ENCODE results near the gene RFX3. TPM values are rescaled to one million over a fixed set of nuclear protein-coding genes. Genes with fewer than 3 reads are reported as not detected.
"Not testable (repeated sequence)": the region's sequence is repeated elsewhere in the genome, so short reads cannot be mapped to it uniquely, and the experiment has no call there.

Gene RFX3
- total RNA-seq, 1 donor from 2014 or later = 61.6 TPM

DNA sequence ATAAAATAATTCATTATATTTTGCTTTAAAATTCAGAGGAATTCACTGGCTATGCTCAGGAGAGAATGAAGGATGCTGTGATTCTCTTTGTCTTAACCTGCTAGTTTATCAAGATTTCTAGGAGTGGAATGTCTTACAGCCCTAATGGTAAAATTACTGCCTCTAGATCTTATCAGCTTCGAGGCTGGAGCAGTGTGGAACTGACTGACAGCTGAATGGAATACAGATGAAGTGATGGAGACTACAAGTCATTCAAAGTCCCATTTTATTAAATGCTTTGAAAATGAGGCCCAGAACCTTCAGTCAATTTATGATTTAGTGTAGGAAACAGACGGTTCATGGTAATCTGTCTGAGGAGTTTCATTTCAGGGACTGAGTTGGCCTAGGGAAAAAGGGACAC lies 202.1 kb downstream of the RFX3 start:
- H3K9me3 Mint-ChIP-seq (ENCODE audit: unreplicated experiment) = no peaks in the 10 kb centered on the region
- H3K4me3 Mint-ChIP-seq (ENCODE audit: unreplicated experiment) = no peak overlapping the region
- no peaks in the 10 kb centered on the region for H3K4me1 Mint-ChIP-seq (ENCODE audit: low read depth, unreplicated experiment)
- no peaks in the 10 kb centered on the region for H3K27me3 Mint-ChIP-seq (ENCODE audit: unreplicated experiment)
- no peak for DNase-seq
- no peak overlapping the region for H3K27ac Mint-ChIP-seq (ENCODE audit: unreplicated experiment)
- TF ChIP-seq, protein P1, sequence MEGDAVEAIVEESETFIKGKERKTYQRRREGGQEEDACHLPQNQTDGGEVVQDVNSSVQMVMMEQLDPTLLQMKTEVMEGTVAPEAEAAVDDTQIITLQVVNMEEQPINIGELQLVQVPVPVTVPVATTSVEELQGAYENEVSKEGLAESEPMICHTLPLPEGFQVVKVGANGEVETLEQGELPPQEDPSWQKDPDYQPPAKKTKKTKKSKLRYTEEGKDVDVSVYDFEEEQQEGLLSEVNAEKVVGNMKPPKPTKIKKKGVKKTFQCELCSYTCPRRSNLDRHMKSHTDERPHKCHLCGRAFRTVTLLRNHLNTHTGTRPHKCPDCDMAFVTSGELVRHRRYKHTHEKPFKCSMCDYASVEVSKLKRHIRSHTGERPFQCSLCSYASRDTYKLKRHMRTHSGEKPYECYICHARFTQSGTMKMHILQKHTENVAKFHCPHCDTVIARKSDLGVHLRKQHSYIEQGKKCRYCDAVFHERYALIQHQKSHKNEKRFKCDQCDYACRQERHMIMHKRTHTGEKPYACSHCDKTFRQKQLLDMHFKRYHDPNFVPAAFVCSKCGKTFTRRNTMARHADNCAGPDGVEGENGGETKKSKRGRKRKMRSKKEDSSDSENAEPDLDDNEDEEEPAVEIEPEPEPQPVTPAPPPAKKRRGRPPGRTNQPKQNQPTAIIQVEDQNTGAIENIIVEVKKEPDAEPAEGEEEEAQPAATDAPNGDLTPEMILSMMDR (IDR thresholded peaks at IDR 0.05; ENCODE audit: partially characterized antibody, unreplicated experiment) = no peak
- H3K36me3 Mint-ChIP-seq (ENCODE audit: unreplicated experiment) = no peaks in the 10 kb centered on the region

DNA sequence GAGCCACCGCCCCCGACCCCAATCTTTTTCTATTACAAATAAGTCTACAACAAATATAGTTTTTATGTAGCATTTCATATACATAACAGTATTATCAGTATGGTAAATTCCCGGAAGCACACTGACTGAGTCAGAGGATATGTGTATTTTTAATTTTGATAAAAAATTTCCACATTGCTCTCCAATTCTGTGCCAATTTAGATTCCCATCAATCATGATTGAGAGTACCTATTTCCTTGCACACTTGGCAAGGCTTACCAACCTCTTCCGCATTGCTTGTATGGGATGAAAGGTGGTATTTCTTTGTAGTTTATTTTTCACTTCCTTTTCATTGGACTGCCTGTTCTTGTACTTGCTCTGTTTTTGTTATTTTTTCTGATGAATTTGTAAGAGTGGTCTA lies 204.6 kb downstream of the RFX3 start:
- Mint-ChIP-seq H3K27me3 (ENCODE audit: unreplicated experiment) (no peaks in the 10 kb centered on the region), H3K9me3 (ENCODE audit: unreplicated experiment) (peaks cover 5% of the 10 kb centered on the region), H3K4me1 (ENCODE audit: low read depth, unreplicated experiment) (no peaks in the 10 kb centered on the region), H3K27ac (ENCODE audit: unreplicated experiment) (no peak overlapping the region), H3K36me3 (ENCODE audit: unreplicated experiment) (no peaks in the 10 kb centered on the region), H3K4me3 (ENCODE audit: unreplicated experiment) (no peak overlapping the region)
- DNase-seq = no peak
- TF ChIP-seq, protein P1 (IDR thresholded peaks at IDR 0.05; ENCODE audit: partially characterized antibody, unreplicated experiment) = no peak

DNA sequence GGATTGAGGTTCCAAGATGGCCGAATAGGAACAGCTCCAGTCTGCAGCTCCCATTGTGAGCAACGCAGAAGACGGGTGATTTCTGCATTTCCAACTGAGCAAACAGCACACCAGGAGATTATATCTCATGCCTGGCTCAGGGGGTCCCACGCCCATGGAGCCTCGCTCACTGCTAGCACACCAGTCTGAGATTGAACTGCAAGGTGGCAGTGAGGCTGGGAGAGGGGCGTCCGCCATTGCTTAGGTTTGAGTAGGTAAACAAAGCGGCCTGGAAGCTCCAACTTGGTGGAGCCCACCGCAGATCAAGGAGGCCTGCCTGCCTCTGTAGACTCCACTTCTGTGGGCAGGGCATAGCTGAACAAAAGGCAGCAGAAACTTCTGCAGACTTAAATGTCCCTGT lies 213.2 kb downstream of the RFX3 start:
- H3K4me1 Mint-ChIP-seq (ENCODE audit: low read depth, unreplicated experiment); H3K4me3 Mint-ChIP-seq (ENCODE audit: unreplicated experiment); H3K27me3 Mint-ChIP-seq (ENCODE audit: unreplicated experiment); H3K27ac Mint-ChIP-seq (ENCODE audit: unreplicated experiment); H3K36me3 Mint-ChIP-seq (ENCODE audit: unreplicated experiment); DNase-seq: not testable (repeated sequence)
- H3K9me3 Mint-ChIP-seq (ENCODE audit: unreplicated experiment) = peaks cover 16% of the 10 kb centered on the region

DNA sequence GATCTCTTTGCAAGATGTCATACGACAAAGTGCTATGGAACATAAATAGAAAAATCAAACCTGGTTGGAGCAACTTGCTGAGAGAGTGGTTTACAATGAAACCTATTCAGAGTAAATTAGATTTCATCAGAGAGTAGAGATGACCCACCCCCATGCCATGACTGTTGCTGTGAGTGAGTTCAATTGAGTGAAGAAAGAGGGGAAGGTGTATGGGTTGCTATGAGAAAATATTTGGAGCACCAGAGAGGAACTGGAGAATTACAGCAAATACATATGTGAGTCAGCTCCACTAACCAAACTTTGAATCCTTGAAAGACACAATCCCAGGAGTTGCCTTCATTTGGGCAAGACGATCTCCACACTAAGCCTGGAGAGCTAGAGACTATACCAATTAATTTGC lies 217.2 kb downstream of the RFX3 start:
- peaks cover 3% of the 10 kb centered on the region for H3K36me3 Mint-ChIP-seq (ENCODE audit: unreplicated experiment)
- H3K9me3 Mint-ChIP-seq (ENCODE audit: unreplicated experiment) = peaks cover 4% of the 10 kb centered on the region
- H3K4me3 Mint-ChIP-seq (ENCODE audit: unreplicated experiment) = no peak overlapping the region
- peaks cover 2% of the 10 kb centered on the region for H3K27me3 Mint-ChIP-seq (ENCODE audit: unreplicated experiment)
- TF ChIP-seq, protein P1 (IDR thresholded peaks at IDR 0.05; ENCODE audit: partially characterized antibody, unreplicated experiment) = no peak
- H3K4me1 Mint-ChIP-seq (ENCODE audit: low read depth, unreplicated experiment) = no peaks in the 10 kb centered on the region
- H3K27ac Mint-ChIP-seq (ENCODE audit: unreplicated experiment) = no peak overlapping the region
- DNase-seq = no peak

DNA sequence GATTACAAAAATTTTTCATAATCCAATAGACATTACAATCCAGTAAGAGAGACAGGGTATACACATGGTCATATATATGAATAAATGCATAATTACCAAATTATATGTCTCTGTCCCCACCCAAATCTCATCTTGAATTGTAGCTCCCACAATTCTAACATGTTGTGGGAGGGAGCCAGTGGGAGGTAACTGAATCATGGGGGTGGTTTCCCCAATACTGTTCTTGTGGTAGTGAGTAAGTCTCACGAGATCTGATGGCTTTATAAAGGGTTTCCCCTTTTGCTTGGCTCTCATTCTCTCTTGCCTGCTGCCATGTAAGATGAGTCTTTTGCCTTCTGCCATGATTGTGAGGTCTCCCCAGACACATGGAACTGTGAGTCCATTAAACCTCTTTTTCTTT lies 221.4 kb downstream of the RFX3 start:
- H3K36me3 Mint-ChIP-seq (ENCODE audit: unreplicated experiment); H3K4me1 Mint-ChIP-seq (ENCODE audit: low read depth, unreplicated experiment); H3K27ac Mint-ChIP-seq (ENCODE audit: unreplicated experiment); H3K9me3 Mint-ChIP-seq (ENCODE audit: unreplicated experiment); H3K4me3 Mint-ChIP-seq (ENCODE audit: unreplicated experiment); H3K27me3 Mint-ChIP-seq (ENCODE audit: unreplicated experiment); DNase-seq: not testable (repeated sequence)

DNA sequence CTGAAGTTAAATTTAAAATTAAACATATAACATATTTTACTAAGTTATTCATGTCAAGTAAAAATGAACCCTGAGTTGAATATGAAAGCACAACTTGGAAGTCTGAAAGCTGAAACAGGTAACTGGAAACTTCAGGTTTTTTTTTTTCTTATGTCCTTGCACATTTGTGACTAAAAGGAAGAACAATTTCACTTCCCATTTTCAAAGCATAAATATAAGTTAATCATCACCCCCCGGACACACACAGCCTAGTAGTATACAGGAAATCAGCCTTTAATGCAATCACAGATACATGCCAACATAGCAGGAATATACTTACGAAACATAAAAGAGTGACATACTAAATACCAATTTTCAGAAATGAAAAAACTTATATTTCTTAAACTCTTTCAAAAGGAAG lies 225.9 kb downstream of the RFX3 start:
- Mint-ChIP-seq H3K27ac (ENCODE audit: unreplicated experiment) (no peak overlapping the region), H3K36me3 (ENCODE audit: unreplicated experiment) (no peaks in the 10 kb centered on the region), H3K27me3 (ENCODE audit: unreplicated experiment) (no peaks in the 10 kb centered on the region), H3K9me3 (ENCODE audit: unreplicated experiment) (no peaks in the 10 kb centered on the region), H3K4me3 (ENCODE audit: unreplicated experiment) (no peak overlapping the region), H3K4me1 (ENCODE audit: low read depth, unreplicated experiment) (no peaks in the 10 kb centered on the region)
- no peak for DNase-seq
- TF ChIP-seq, protein P1 (IDR thresholded peaks at IDR 0.05; ENCODE audit: partially characterized antibody, unreplicated experiment) = no peak

All from glutamatergic neuron (in vitro differentiated cells).